Brain pericyte (primary cell): ENCODE data around the gene C13orf46.

ENCODE experiments used
- DNase-seq: peaks from one replicate; pipeline ENCODE4 v3.0.0-alpha.2; 2012; ENCODE audit warnings: low read depth, low spot score

The C13orf46 gene

GRCh38 chr13:113907635-113908617 is 66.0 kb downstream of the C13orf46 start:
- no peak for DNase-seq

- DNase-seq = no peak
Measured at GRCh38 chr13:113906571-113906970, 67.3 kb downstream of the C13orf46 start.

- no peak for DNase-seq
Measured at GRCh38 chr13:113905942-113906341, 67.9 kb downstream of the C13orf46 start.

- DNase-seq = no peak
Measured at GRCh38 chr13:113905018-113905417, 68.9 kb downstream of the C13orf46 start.

- DNase-seq = no peak
Measured at GRCh38 chr13:113904411-113904810, 69.5 kb downstream of the C13orf46 start.

- DNase-seq = no peak
Measured at GRCh38 chr13:113903912-113904311, 70.0 kb downstream of the C13orf46 start.
